SK-N-SH (cell line): ENCODE measurements around the gene SYNGR4.
"Not testable (repeated sequence)": the region's sequence is repeated elsewhere in the genome, so short reads cannot be mapped to it uniquely, and the experiment has no call there.

ENCODE experiments used
- CTCF ChIP-seq: fragments of 200-600 bp; sonication (generic); IDR thresholded peaks from 2 replicates; pipeline ENCODE4 v1.6.1; 2017; ENCODE audit warnings: antibody characterized with exemption, mild to moderate bottlenecking, moderate library complexity
- EP300 ChIP-seq, 2 experiments: IDR thresholded peaks; 2 replicates each; pipeline versions ENCODE4 v1.4.0 to v1.6.1; 2012; ENCODE audit warnings: borderline replicate concordance in 1 of 2, low read depth in 1 of 2, low read length in 1 of 2
- POLR2AphosphoS5 ChIP-seq: IDR thresholded peaks from 2 replicates; pipeline ENCODE4 v1.6.1; 2012; ENCODE audit warnings: low read depth, low read length
- TAF1 ChIP-seq: IDR thresholded peaks from 2 replicates; pipeline ENCODE4 v1.6.1; 2012; ENCODE audit warnings: low read depth, mild to moderate bottlenecking, low read length, moderate library complexity, borderline replicate concordance

- not testable (repeated sequence) for TF ChIP-seq CTCF; POLR2AphosphoS5; TAF1; EP300 (IDR thresholded peaks at IDR 0.05; ENCODE audit: borderline replicate concordance in 1 of 2, low read depth in 1 of 2, low read length in 1 of 2)
These were observed 46.5 kb upstream of the SYNGR4 start for GRCh38 chr19:48317708-48317960.
